Activated B cell treated with CpG ODN at 0.5 μM for 24 hours (primary cell): ENCODE results near the gene RAB41. TPM values are rescaled to one million over a fixed set of nuclear protein-coding genes. Genes with fewer than 3 reads are reported as not detected.
"Not testable (repeated sequence)": the region's sequence is repeated elsewhere in the genome, so short reads cannot be mapped to it uniquely, and the experiment has no call there.

Experiments used
- ATAC-seq: fragments of 200-7000 bp; cut with Tn5 transposase; one replicate; pipeline ENCODE4 v1.10.0; 2021; ENCODE audit warnings: low read depth, mild to moderate bottlenecking, moderate library complexity
- CTCF ChIA-PET: fragments of 350-600 bp; sonication (Branson Sonifier 250); formaldehyde crosslinking; loops from one replicate; lab custom pipeline; 2021; ENCODE audit warnings: antibody characterized with exemption; lab: Charles Lee
- POLR2A ChIA-PET: fragments of 350-600 bp; sonication (Branson Sonifier 250); formaldehyde crosslinking; loops from one replicate; lab custom pipeline; 2021; ENCODE audit warnings: antibody characterized with exemption; lab: Charles Lee
- DNase-seq: peaks from one replicate; pipeline ENCODE4 v3.0.0; 2022
- H3K27ac Mint-ChIP-seq: one replicate; pipeline ENCODE4 v1.8.0; 2020; ENCODE audit warnings: mixed read lengths
- H3K27me3 Mint-ChIP-seq: one replicate; pipeline ENCODE4 v1.8.0; 2021; ENCODE audit warnings: mixed read lengths
- H3K36me3 Mint-ChIP-seq: one replicate; pipeline ENCODE4 v1.8.0; 2021; ENCODE audit warnings: low read depth, mixed read lengths
- H3K4me1 Mint-ChIP-seq: one replicate; pipeline ENCODE4 v1.8.0; 2021; ENCODE audit warnings: mixed read lengths
- H3K4me3 Mint-ChIP-seq: one replicate; pipeline ENCODE4 v1.8.0; 2020; ENCODE audit warnings: mild to moderate bottlenecking, mixed read lengths
- H3K9me3 Mint-ChIP-seq: one replicate; pipeline ENCODE4 v1.8.0; 2020; ENCODE audit warnings: mixed read lengths
- CTCF ChIP-seq: fragments of 200-600 bp; IDR thresholded peaks from one replicate; pipeline ENCODE4 v1.8.0; 2022; ENCODE audit warnings: antibody characterized with exemption, mild to moderate bottlenecking
- intact Hi-C: fragments of 100-400 bp; cut with micrococcal nuclease; formaldehyde crosslinking; loops from one replicate; pipeline ENCODE4 v1.15.1; 2024
- total RNA-seq: library from RNA; stranded (reverse); gene quantifications from 2 replicates; pipeline ENCODE4 v1.2.3, GENCODE V29; 2022

Gene RAB41
- total RNA-seq, 1 donor from 2014 or later: not detected

- CTCF ChIA-PET: interaction anchor here (1.4 kb wide), 1 partner anchor 12 kb away, joined by 3 read pairs; no protein-coding TSS in a partner anchor
- no peaks in the 10 kb centered on the region for H3K4me1 Mint-ChIP-seq
- no peaks in the 10 kb centered on the region for H3K36me3 Mint-ChIP-seq
- ATAC-seq (no peak), DNase-seq (no peak)
- intact Hi-C loops: no loop called here
- POLR2A ChIA-PET: no interaction called here
- H3K27me3 Mint-ChIP-seq: no peaks in the 10 kb centered on the region
- TF ChIP-seq CTCF: no peak
- H3K4me3 Mint-ChIP-seq: no peak overlapping the region
- peaks cover 3% of the 10 kb centered on the region for H3K9me3 Mint-ChIP-seq
- H3K27ac Mint-ChIP-seq: no peak overlapping the region
Measured at GRCh38 chrX:70313503-70313902, 31.5 kb downstream of the RAB41 start.

- no peak for ATAC-seq
- no peak for DNase-seq
- ChIA-PET CTCF (no interaction called here), POLR2A (no interaction called here)
- Mint-ChIP-seq H3K36me3 (no peaks in the 10 kb centered on the region), H3K9me3 (no peaks in the 10 kb centered on the region), H3K27ac (no peak overlapping the region), H3K4me3 (no peak overlapping the region), H3K27me3 (no peaks in the 10 kb centered on the region), H3K4me1 (no peaks in the 10 kb centered on the region)
- intact Hi-C loops: no loop called here
- TF ChIP-seq CTCF: no peak
Measured at GRCh38 chrX:70322784-70323183, 40.8 kb downstream of the RAB41 start.

- H3K27me3 Mint-ChIP-seq, H3K4me3 Mint-ChIP-seq, intact Hi-C loops, DNase-seq, ATAC-seq, POLR2A ChIA-PET, H3K9me3 Mint-ChIP-seq, CTCF ChIA-PET, H3K4me1 Mint-ChIP-seq, H3K36me3 Mint-ChIP-seq, H3K27ac Mint-ChIP-seq: not testable (repeated sequence)
Measured at GRCh38 chrX:70323628-70324027, 41.7 kb downstream of the RAB41 start.

GRCh38 chrX:70324326-70324725 lies 42.4 kb downstream of the RAB41 start:
- intact Hi-C loops: no loop called here
- H3K9me3 Mint-ChIP-seq: no peaks in the 10 kb centered on the region
- no peaks in the 10 kb centered on the region for H3K4me1 Mint-ChIP-seq
- DNase-seq (no peak), ATAC-seq (no peak)
- H3K4me3 Mint-ChIP-seq: no peak overlapping the region
- ChIA-PET CTCF (no interaction called here), POLR2A (no interaction called here)
- H3K27me3 Mint-ChIP-seq: no peaks in the 10 kb centered on the region
- H3K27ac Mint-ChIP-seq: no peak overlapping the region
- no peaks in the 10 kb centered on the region for H3K36me3 Mint-ChIP-seq
- no peak for TF ChIP-seq CTCF

- Mint-ChIP-seq H3K9me3 (no peaks in the 10 kb centered on the region), H3K4me3 (no peak overlapping the region), H3K4me1 (no peaks in the 10 kb centered on the region), H3K36me3 (no peaks in the 10 kb centered on the region), H3K27me3 (no peaks in the 10 kb centered on the region), H3K27ac (no peak overlapping the region)
- ChIA-PET POLR2A (no interaction called here), CTCF (no interaction called here)
- ATAC-seq: no peak
- intact Hi-C loops: loop anchor here (10.0 kb wide), 2 partner anchors 54 to 104 kb away; no protein-coding TSS in a partner anchor
- TF ChIP-seq CTCF: no peak
- no peak for DNase-seq
Measured at GRCh38 chrX:70331161-70331560, 49.2 kb downstream of the RAB41 start.

GRCh38 chrX:70332600-70332999 lies 50.6 kb downstream of the RAB41 start:
- H3K4me3 Mint-ChIP-seq: no peak overlapping the region
- H3K27ac Mint-ChIP-seq: no peak overlapping the region
- H3K4me1 Mint-ChIP-seq: peaks cover 6% of the 10 kb centered on the region
- DNase-seq (no peak), ATAC-seq (no peak)
- ChIA-PET POLR2A (no interaction called here), CTCF (no interaction called here)
- no peaks in the 10 kb centered on the region for H3K36me3 Mint-ChIP-seq
- intact Hi-C loops: loop anchor here (10.0 kb wide), 2 partner anchors 52 to 102 kb away; no protein-coding TSS in a partner anchor
- H3K27me3 Mint-ChIP-seq: no peaks in the 10 kb centered on the region
- TF ChIP-seq CTCF: no peak
- H3K9me3 Mint-ChIP-seq: no peaks in the 10 kb centered on the region
